RPMI7951 (cell line): ENCODE measurements around the gene KDM2A. TPM values are rescaled to one million over a fixed set of nuclear protein-coding genes. Genes with fewer than 3 reads are reported as not detected.
A peak's percentile ranks its signal among the peaks of the same experiment; 100 is the strongest.

Experiments
- DNase-seq: peaks from one replicate; pipeline ENCODE4 v3.0.0-alpha.2; 2012; ENCODE audit warnings: low read depth
- total RNA-seq: library from RNA; depleted of rRNA; stranded (reverse); fragments of >200 nt; shearing (Covaris generic); gene quantifications from 2 replicates; pipeline ENCODE4 v1.2.3, GENCODE V29; 2014; rRNA removed

The KDM2A gene
- 20.4 and 21.7 TPM in 2 replicates for total RNA-seq

DNA sequence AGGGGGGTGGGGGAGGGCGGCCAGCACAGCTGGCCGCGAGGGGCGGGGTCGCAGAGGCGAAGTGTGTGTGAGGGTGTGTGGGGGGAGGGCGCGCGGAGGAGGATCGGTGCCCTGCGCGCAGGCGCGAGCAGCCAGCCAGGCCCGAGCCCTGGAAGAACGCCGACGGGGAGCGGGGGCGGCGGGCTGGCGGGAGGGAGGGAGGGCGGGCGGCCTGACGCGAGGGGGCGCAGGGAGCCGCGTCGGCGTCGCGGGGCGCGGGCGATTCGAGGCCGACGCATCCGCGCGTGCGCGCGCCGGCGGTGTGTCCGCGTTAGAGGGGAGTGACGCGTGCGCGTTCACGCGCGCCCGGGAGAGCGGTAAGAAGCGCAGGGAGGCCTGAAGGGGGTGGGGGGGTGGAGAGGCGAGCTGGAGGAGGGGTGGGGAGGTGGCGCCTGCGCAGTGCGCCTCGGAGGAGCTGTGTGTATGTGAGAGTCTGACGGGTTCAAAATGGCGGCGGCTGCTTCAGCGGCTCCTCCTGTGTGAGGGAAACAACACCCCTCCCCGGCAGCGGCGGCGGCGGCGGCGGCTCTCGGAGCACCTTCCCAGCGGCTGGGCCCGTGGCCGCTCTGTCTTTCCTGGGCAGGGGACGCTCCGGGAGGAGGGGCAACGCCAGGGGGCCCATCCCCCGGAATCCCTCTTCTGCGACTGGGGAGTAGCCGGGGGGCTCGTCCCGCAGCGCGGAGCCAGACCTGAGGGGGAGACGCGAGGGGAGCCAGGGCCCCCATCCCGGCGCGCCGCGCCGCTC is at the start of gene KDM2A:
KDM2A (plus strand) TSS at position 463 of the 784 bp plus-strand sequence. CDS start 2,054 bp downstream, outside the sequence.
- DNase-seq, result peak; percentile 97

DNA sequence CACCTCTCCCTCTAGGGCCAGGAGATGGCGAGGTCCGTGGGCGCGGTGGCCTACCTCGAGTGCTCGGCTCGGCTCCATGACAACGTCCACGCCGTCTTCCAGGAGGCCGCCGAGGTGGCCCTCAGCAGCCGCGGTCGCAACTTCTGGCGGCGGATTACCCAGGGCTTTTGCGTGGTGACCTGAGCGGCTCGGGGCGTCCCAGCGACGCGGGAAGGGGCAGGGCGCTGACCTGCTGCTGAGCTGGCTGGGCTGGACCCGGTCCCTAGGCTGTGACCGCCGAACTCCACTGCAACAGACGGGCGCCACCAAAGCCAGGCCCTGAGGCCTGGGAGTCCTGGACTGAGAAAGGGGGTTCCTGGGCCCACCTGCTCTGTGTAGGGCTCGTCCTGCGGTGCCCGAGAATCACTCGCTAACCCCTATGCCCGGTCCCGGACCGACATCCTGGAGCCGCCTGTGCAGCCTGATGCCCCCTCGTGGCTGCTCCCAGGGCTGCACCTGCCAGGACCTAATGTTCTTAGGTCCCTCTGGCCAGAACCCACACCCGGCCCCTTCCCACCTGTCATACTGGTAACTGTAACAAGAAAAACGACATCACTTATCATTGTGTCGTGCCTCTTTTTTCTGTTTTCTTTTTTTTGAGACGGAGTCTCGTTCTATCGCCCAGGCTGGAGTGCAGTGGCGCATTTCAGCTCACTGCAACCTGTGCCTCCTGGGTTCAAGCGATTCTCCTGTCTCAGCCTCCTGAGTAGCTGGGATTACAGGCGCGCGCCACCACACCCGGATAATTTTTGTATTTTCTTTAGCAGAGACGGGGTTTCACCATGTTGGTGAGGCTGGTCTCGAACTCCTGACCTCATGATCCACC is 47.4 kb upstream of the KDM2A start:
- peak; percentile 66 for DNase-seq

DNA sequence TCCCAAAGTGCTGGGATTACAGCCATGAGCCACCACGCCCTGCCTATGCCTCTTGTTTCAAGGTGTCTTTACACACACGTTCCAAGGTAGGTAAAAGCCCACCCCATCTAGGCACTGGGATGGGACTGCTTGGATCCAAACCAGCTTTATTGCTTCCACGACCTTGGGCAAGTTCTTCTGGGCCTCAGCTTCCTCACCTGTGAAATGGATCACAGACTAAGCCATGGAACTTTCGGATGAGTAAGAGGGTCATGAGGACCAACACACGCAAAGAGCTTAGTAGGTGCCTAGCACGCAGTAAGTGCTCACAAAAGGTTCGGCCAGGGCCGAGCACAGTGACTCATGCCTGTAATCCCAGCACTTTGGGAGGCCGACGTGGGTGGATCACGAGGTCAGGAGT is 46.8 kb upstream of the KDM2A start:
- no peak for DNase-seq

DNA sequence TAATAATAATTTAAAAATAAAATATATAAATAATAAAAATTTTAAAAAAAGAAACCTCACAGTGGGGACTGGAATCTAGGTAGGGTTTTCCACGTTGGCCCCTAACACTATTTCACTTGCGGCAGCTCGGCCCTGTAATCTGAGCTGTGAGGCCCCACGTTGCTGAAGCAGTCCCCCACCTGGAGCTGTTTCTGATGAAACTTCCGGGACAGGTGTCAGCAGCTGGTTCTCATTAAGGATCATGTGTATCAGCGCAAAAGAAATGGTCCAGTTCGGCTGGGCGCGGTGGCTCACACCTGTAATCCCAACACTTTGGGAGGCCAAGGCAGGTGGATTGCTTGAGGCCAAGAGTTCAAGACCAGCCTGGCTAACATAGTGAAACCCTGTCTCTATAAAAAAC is 45.2 kb upstream of the KDM2A start:
- DNase-seq, result no peak

DNA sequence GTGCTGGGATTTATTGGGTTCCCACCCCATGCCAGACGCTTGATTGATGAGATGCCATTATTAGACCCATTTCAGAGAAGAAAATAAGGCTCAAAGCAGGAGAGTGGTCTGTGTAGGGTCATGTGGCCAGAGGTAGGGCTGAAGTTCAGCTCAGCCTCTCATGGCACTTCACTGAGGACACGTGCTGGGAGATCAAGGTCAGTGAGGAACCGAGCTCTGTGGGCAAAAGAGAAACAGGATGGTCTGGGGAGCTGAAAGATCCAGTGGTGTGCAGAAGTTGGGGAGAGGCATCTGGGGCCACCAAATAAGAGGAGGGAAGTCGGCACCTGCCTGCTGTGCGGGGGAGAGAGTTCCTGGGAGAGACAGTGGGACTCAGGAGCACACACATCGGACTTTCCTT is 42.9 kb upstream of the KDM2A start:
- DNase-seq, result no peak

DNA sequence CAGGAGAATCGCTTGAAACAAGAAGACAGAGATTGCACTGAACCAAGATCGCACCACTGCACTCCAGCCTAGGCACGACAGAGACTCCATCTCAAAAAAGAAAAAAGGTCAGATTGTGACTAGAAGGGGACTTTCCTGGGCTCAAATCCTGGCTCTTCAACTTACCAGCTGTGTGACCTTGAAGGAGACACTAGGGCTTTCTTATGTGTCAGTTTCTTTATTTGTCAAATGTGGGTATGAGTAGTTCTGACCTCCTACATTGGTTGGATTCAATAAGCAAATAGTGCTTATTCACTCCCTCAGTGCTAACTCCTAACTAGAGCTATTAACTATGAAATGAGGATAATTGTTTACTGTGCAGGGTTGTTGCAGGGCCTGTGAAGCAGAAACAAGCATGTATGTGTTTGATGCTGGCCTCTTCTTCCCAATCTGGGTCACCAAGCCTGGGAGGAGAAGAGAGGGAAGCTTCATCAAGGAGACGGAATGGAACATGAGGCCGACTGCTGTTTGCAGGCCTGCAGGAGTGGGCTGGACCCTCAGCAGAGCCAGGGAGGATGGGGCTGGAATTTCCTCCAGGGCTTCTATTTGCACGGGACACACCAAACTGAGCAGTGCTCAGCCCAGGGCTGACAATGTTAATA is 39.9 kb upstream of the KDM2A start:
- no peak for DNase-seq

DNA sequence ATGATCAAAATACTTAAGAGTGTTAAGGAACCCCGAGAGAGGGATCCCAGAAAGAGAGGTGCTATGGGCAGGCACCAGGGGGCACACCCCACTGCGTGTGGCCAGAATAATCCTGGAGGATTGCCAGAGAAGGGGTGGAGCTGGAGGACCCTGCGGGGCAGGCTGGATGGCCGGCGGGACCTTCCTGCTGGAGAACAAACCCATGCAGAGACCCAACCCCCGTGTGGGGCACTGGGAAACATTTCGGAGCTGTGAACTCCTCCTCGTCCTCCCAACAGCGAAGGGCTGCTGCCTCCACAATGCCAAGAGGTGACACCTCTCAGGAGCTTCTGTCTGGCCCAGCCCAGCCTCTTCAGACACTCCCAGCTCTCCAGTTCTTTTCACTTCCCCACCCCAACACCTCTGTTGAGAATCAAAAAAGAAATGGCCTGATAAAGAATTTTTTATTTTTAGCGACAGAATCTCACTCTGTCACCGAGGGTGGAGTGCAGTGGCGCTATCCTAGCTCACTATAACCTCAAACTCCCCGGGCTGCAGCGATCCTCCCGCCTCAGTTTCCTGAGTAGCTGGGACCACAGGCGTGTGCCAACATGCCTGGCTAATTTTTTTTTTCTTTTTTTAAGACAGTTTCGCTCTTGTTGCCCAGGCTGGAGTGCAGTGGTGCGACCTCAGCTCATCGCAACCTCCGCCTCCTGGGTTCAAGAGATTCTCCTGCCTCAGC is 36.8 kb upstream of the KDM2A start:
- no peak for DNase-seq

DNA sequence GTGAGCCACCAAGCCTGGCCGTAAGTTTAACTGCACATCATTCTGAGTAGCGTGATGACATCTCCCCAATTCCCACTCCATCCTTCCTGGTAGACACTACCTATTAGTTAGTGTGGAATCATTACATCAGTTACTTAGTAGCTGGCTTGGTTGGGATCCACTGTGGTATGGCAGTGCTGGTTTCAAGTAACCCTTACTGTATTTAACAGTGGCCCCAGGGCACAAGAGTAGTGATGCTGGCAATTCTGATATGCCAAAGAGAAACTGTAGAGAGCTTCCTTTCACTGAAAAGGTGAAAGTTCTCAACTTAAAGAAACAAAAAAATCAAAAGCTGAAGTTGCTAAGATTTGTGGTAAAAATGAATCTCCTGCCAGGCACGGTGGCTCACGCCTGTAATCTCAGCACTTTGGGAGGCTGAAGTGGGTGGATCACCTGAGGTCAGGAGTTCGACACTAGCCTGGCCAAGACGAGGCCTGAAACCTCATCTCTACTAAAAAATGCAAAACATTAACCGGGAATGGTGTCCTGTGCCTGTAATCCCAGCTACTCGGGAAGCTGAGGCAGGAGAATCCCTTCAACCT is 35.2 kb upstream of the KDM2A start:
- DNase-seq, result peak; percentile 29

DNA sequence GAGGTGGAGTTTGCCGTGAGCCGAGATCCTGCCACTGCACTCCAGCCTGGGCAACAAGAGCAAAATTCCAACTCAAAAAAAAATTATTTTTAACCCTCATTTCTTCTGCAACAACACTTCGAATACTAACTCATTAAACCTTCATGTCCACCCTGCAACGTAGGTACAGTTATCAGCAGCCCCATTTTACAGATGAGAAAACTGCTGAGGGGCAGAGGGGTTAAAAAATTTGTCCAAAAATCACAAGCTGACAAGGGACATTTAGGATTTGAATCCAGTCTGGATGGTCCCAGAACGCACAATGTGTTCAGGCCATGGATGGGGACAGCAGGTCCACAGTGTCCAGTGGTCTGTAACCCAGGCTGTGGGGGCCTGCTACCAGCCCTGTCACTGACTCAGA is 33.4 kb upstream of the KDM2A start:
- DNase-seq, result no peak

DNA sequence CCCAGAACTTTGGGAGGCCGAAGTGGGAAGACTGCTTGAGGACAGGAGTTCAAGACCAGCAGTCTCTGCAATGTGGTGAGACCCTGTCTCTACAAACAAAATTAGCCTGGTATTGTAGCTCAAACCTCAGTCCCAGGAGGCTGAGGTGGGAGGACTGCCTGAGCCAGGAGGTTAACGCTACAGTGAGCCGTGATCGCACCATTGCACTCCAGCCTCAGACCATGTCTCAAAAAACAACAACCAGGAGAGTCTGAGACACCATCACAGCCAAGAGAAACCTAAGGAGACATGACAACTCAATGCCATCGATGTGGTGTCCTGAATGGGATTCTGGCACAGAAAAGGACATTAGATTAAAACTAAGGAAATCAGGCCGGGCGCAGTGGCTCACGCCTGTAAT is 28.3 kb upstream of the KDM2A start:
- DNase-seq, result no peak

DNA sequence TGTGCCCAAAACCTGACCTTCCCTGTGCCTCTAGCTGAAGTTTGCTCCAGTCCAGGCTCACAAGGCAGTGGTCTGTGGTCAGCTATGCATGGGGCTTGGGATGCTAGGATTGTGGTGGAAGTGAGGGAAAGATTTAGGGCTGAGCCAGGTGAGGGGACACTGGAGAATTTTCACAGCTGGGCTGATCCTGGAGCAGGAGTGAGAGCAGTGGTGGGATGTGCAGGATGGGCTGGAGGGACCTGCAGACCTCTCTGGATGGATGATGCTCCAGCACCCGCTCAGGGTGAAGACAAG is 23.9 kb upstream of the KDM2A start:
- DNase-seq, result no peak

DNA sequence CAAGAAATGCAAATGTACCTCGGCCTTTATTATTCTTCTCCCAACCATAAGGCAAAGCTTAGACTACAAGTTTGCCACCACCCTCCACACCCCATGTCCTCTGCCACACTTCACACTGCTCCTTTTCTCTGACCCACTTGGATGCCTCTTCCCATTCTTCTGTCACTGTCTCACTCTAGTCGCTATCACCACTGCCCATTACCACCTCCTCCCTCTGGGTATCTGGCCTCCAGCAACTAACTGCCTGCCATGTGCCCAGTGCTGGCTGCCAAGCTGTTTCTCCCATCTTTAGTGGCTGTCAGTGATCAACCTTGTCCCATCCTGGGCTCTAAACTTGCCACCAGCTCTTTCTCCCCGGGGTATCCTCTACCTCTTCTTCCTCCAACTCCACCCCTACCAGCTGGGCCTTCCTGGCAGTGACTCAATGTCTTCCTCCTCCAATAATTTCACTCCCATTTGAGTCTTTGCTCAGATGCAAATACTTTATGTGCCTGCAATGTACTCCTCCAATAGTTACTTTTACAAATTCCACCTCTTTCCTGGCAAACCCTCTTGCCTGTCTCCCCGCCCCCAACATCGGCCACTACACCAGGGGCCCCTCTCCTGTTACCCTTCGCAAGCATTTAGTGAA is 20.1 kb upstream of the KDM2A start:
- no peak for DNase-seq

DNA sequence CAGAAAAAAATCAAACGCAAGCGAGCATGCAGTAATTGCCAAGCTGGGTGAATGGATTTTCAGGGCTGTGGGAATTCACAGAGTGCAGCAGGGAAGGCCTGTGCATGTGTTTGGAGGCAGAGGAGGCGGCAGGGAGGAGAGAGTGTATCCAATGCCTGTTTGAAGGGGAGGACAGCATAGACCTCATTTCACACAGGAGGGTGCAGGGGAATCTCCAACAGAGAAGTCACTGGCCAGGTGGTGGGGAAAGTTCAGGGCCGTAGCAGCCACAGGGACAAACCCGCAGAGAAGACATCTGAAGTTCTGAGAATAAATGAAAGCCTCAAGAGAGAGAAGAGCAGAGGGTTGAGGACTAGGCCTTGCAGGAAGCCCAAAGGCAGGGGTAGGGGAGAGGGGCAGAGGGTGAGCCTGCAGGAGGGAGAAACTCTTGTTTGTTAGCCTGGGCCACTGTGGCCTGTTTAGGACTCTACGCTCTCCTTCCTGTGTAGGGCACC is 19.2 kb upstream of the KDM2A start:
- no peak for DNase-seq

DNA sequence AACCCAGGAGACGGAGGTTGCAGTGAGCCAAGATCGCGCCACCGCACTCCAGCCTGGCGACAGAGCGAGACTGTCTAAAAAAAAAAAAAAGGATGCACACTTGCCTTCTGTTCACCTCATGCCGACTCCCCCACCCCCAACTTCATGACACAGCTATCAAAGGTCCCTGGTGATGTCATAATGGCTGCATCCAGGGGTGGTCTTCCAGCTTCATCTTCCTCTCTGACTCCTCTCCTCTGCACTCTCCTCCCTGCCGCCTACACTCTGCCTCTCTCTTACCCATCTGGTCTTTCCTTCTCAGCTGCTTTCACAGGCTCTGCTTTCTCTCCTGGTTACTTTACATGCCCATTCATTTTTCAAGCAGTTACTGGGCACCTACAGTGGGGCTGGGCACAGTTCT is 16.4 kb upstream of the KDM2A start:
- no peak for DNase-seq

DNA sequence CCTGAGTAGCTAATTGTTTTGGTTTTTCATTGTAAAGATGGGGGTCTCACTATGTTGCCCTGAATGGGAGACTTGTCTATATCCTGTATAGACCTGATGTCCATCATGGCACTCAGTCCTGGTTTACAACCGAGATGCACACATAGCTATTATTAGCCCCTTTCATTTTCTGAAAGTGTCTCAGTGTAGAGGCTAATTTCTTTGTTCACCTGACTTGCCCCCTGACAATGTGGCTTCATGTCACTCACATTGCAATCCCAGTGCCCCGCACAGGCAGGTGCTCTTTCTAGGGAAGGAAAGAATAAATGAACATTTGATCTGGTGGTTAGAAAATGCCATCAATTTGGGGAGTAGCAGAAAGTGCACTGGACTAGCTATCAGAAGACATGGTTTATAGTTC is 13.1 kb upstream of the KDM2A start:
- no peak for DNase-seq

DNA sequence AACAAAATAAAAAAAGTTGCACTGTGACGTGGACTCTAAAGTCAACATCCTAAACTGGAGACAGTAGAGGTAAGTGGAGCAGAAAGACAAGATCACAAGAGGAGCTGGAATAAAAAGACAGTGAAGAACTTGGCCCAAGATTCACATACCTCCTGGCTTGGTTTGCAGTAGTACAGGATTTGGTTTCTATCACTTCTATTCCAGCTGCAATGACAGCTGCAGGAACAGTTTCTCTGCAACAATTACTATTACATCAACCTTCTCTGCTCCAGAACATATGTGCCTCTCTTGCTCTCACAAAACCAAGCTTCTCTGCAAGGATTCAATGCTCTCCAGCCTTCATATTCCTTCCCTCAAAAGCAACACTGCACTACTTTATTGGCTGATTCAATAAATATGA is 7.8 kb upstream of the KDM2A start:
- DNase-seq, result no peak

DNA sequence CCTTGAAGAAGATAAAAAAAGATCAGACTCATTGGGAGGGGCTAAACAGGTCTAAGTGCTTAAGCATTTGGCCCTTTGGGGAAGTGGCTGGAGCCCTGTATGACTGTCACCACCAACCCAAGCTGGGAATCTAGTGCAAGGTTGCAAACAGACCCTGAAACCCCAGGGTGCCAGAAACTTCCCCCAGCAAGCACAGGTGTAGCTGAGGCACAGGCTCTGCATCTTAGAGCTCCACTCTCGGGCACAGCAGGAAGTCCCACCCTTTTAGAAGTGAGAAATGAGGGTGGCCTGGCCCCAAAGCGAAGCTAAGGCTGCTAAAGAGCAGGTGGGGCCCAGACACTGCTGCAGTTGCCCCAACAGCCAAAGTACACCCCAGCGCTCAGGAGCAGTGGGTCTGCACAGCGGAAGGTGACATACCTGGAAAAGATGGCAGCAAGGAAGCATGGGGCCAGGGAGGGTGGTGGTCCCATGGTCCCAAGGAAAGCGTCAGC is 5.8 kb upstream of the KDM2A start:
- no peak for DNase-seq

DNA sequence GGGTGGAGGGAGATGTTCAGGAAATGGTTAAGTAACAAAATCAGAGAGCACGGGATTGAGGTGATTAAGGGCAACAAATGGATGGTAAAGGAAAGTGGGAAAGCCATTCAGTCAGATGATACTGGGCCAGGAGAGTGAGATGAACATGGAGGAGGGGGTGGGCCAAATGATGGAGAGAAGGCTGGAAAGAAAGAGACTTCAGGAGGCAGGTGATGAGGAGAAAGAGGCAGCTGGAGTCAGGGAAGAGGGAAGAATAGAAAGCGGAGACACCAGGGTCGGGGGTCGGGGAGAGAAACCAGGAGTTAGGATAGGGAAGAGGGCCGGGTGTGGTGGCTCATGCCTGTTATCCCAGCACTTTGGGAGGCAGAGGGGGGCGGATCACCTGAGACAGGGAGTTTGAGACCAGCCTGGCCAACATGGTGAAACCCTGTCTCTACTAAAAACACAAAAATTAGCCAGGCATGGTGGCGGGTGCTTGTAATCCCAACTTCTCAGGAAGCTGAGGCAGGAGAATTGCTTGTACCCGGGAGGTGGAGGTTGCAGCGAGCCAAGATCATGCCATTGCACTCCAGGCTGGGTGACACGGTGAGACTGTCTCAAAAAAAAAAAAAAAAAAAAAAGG is 4.7 kb upstream of the KDM2A start:
- no peak for DNase-seq

DNA sequence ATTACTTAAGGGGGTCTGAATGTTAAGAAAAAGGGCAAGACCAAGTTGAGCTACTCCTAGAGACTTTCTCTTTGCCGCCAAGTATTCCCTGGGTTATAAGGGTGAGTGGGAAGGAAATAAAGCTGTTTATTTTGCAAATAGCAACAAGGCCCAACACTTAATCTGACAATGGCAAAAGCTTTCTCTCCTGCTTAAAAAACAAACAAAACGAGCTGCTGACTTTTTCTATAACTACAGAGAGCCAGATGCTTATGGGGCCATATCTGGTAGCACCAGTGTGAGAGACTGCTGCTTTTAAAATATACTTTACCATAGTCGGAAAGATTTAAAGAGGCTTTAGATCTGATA is 2.3 kb upstream of the KDM2A start:
- no peak for DNase-seq

DNA sequence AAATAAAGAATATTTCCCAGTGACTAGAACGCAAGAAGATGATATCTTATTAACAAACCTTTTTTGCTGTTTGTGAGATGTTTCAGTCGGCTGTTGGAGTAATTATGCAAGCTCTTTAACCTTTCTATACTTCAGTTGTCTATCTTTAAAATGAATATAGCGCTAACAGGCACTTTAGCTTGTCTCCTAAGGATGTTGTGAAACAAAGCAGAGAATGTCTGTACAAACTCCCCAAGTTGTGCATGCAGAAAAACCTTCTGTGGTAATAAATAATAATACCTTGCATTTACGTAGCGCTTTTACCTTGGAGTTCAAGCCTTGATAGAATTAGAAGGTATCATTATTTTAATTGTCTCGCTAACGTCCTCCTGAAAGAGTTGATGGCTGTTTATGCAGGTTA is 1.9 kb upstream of the KDM2A start:
- no peak for DNase-seq
